HG02759 (cell line): ENCODE data around the gene SH2D3A.
"Not testable (repeated sequence)": the region's sequence is repeated elsewhere in the genome, so short reads cannot be mapped to it uniquely, and the experiment has no call there.

ENCODE experiments used
- ATAC-seq: cut with Tn5 transposase; IDR thresholded peaks from one replicate; pipeline ENCODE4 v1.9.1; 2021; ENCODE audit warnings: mild to moderate bottlenecking, moderate library complexity; ENCODE audit not compliant: unreplicated experiment

Gene SH2D3A

GRCh38 chr19:6710273-6711077, 56.8 kb downstream of the SH2D3A start:
- ATAC-seq = no peak

- no peak for ATAC-seq
Observed at GRCh38 chr19:6709549-6709948, 57.7 kb downstream of the SH2D3A start.

GRCh38 chr19:6708913-6709312, 58.3 kb downstream of the SH2D3A start:
- ATAC-seq = not testable (repeated sequence)

- ATAC-seq = no peak
Observed at GRCh38 chr19:6708346-6708745, 58.9 kb downstream of the SH2D3A start.

- no peak for ATAC-seq
Observed at GRCh38 chr19:6707658-6708018, 59.6 kb downstream of the SH2D3A start.

GRCh38 chr19:6707011-6707657, 60.1 kb downstream of the SH2D3A start:
- ATAC-seq = no peak

GRCh38 chr19:6706633-6706958, 60.6 kb downstream of the SH2D3A start:
- no peak for ATAC-seq

- ATAC-seq = no peak
Observed at GRCh38 chr19:6705931-6706632, 61.2 kb downstream of the SH2D3A start.
